PC-3 (cell line): ENCODE measurements around the gene TUBB2B.

ENCODE experiments used
- EZH2 ChIP-seq: fragments of 300-600 bp; sonication (generic); IDR thresholded peaks from one replicate; pipeline ENCODE4 v1.6.1; 2017; ENCODE audit warnings: antibody characterized with exemption, mild to moderate bottlenecking, low read length; ENCODE audit not compliant: unreplicated experiment
- EZH2phosphoT487 ChIP-seq: fragments of 300-600 bp; sonication (generic); IDR thresholded peaks from 2 replicates; pipeline ENCODE4 v1.6.1; 2018; ENCODE audit warnings: mild to moderate bottlenecking, antibody characterized with exemption, low read length, borderline replicate concordance
- TF ChIP-seq, protein P1 (sequence below): fragments of 300-600 bp; sonication (generic); conservative IDR thresholded peaks from 2 replicates; pipeline ENCODE4 v1.5.1; 2017; ENCODE audit warnings: antibody characterized with exemption, low read depth, mild to moderate bottlenecking, low read length

DNA sequence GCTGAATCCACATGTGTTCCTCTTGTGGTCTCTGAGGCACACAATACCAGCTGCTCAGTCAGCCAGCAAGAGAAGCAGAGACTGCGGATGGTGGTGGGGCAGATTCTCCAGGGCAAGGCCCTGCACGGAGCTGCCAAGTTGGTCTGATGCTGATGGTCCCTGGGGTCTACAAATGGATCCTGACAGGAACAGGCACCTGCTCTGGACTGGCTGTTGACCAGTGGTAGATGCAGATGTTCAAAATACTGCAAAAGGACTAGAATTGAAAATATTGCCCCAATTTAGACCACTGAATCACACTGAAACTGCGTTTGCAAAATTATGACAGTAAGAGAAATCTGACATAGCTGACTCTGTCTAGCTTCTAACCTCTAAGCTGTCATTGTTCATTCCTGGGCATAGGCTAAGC is 40.5 kb downstream of the TUBB2B start:
- TF ChIP-seq, protein P1, sequence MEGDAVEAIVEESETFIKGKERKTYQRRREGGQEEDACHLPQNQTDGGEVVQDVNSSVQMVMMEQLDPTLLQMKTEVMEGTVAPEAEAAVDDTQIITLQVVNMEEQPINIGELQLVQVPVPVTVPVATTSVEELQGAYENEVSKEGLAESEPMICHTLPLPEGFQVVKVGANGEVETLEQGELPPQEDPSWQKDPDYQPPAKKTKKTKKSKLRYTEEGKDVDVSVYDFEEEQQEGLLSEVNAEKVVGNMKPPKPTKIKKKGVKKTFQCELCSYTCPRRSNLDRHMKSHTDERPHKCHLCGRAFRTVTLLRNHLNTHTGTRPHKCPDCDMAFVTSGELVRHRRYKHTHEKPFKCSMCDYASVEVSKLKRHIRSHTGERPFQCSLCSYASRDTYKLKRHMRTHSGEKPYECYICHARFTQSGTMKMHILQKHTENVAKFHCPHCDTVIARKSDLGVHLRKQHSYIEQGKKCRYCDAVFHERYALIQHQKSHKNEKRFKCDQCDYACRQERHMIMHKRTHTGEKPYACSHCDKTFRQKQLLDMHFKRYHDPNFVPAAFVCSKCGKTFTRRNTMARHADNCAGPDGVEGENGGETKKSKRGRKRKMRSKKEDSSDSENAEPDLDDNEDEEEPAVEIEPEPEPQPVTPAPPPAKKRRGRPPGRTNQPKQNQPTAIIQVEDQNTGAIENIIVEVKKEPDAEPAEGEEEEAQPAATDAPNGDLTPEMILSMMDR = no peak
- TF ChIP-seq EZH2 = no peak
- no peak for TF ChIP-seq EZH2phosphoT487
